C4-2B (cell line): ENCODE measurements around the gene ARVCF.

Source experiments
- CTCF ChIP-seq: fragments of 450-650 bp; conservative IDR thresholded peaks from 2 replicates; pipeline ENCODE4 v1.5.1; 2017; ENCODE audit warnings: mild to moderate bottlenecking
- ZFX ChIP-seq: fragments of 450-650 bp; IDR thresholded peaks from 2 replicates; pipeline ENCODE4 v1.6.1; 2017

- TF ChIP-seq CTCF: no peak
- TF ChIP-seq ZFX: no peak
These were observed 12.4 kb upstream of the ARVCF start for GRCh38 chr22:20028855-20029549.
